Measurements from ENCODE around the gene CHL1. TPM values are rescaled to one million over a fixed set of nuclear protein-coding genes. Genes with fewer than 3 reads are reported as not detected.

Gene CHL1
- total and polyA plus RNA-seq, 2 experiments from 2014 or later: 1.4 to 1.9 TPM

DNA sequence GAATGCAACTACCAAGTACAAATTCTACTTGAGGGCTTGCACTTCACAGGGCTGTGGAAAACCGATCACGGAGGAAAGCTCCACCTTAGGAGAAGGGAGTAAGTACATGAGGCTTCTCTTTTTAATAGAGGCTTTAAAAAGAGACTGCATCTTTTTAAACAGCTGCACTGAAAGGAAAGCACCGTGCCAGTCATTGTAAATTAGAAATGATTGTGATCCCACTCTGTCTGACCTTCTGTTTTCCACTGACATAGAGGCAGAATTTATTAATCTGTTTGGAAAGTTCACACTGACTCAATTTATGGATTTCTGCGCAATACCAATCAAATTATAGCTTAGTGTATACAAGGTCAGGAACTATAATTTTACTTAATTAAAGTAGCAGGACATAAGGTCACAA, 198.2 kb downstream of the CHL1 start (continued):
- no peak for TF ChIP-seq ZNF462 (CRISPR knock-in tag; IDR thresholded peaks at IDR 0.05)
- TF ChIP-seq STAT1 (IDR thresholded peaks at IDR 0.05; ENCODE audit: unreplicated experiment): no peak
- TF ChIP-seq REST (IDR thresholded peaks at IDR 0.05; ENCODE audit: unreplicated experiment): no peak
- TF ChIP-seq POLR2AphosphoS5 (IDR thresholded peaks at IDR 0.05; ENCODE audit: low read depth): no peak
- no peak for TF ChIP-seq EZH2 (IDR thresholded peaks at IDR 0.05; ENCODE audit: low read depth, unreplicated experiment)

DNA sequence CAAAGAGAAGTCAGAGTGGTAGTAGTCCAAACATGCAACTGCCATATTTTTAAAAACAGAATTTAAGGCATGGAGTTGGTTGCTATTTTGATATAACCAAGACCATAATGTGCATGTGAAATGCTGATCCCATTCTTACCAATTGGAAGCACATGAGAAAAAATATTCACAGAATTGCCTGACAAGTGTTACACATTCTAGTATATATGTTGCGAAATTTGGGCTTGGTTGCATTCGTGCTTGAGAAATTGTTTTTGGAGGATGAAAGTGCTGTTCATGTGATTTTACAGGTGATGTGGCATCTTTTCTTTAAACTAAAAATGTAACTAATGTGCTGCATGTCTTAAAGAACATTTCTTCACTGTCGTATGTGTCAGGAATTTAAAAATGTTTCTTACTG, 199.7 kb downstream of the CHL1 start:
- Histone ChIP-seq H3K79me2 (replicated peaks; ENCODE audit: insufficient read depth) (no peaks in the 10 kb centered on the region), H3K4me1 (ENCODE audit: insufficient read depth) (no peaks in the 10 kb centered on the region), H3K4me3 (no peak overlapping the region), H3K4me2 (no peak overlapping the region), H3K27me3 (ENCODE audit: insufficient read depth) (no peaks in the 10 kb centered on the region), H3K27ac (ENCODE audit: low read depth) (no peak overlapping the region), H3K36me3 (ENCODE audit: insufficient read depth) (no peaks in the 10 kb centered on the region), H2AFZ (no peak overlapping the region), H3F3A (replicated peaks; ENCODE audit: low read depth) (no peaks in the 10 kb centered on the region), H3K9me2 (ENCODE audit: insufficient read depth) (no peaks in the 10 kb centered on the region), H4K20me1 (replicated peaks; ENCODE audit: insufficient read depth) (no peaks in the 10 kb centered on the region)
- DNase-seq (ENCODE audit: low spot score) (no peak), ATAC-seq (no peak)
- Mint-ChIP-seq H3K36me3 (ENCODE audit: low read depth) (peaks cover 22% of the 10 kb centered on the region), H3K9me3 (peaks cover 88% of the 10 kb centered on the region), H3K27ac (no peak overlapping the region), H3K4me1 (no peaks in the 10 kb centered on the region), H3K27me3 (ENCODE audit: insufficient read depth, low read depth, poor library complexity) (no peaks in the 10 kb centered on the region), H3K4me3 (no peak overlapping the region)
- TF ChIP-seq ZNF462 (CRISPR knock-in tag; IDR thresholded peaks at IDR 0.05) (no peak), STAT1 (IDR thresholded peaks at IDR 0.05; ENCODE audit: unreplicated experiment) (no peak)
